Stimulated activated naive CD8-positive, alpha-beta T cell treated with anti-CD3 and anti-CD28 coated beads, Interleukin-15, Interleukin-2, amounts not matched to agents 100 ng/mL and 50 ng/mL, for 24 hours (primary cell): ENCODE results near the gene ZNF771.
"Not testable (repeated sequence)": the region's sequence is repeated elsewhere in the genome, so short reads cannot be mapped to it uniquely, and the experiment has no call there.

ENCODE experiments used
- H3K27ac Mint-ChIP-seq: one replicate; pipeline ENCODE4 v1.8.0; 2021; ENCODE audit warnings: mild to moderate bottlenecking, mixed read lengths
- H3K27me3 Mint-ChIP-seq: one replicate; pipeline ENCODE4 v1.8.0; 2021; ENCODE audit warnings: mixed read lengths
- H3K36me3 Mint-ChIP-seq: one replicate; pipeline ENCODE4 v1.8.0; 2021; ENCODE audit warnings: low read depth, mixed read lengths
- H3K4me1 Mint-ChIP-seq: one replicate; pipeline ENCODE4 v1.8.0; 2021; ENCODE audit warnings: low read depth, mixed read lengths
- H3K4me3 Mint-ChIP-seq: one replicate; pipeline ENCODE4 v1.8.0; 2021; ENCODE audit warnings: mild to moderate bottlenecking, mixed read lengths
- H3K9me3 Mint-ChIP-seq: one replicate; pipeline ENCODE4 v1.8.0; 2021; ENCODE audit warnings: mixed read lengths

ZNF771 gene

GRCh38 chr16:30381291-30382041, 25.9 kb upstream of the ZNF771 start:
- peak overlapping the region; percentile 92 for H3K27ac Mint-ChIP-seq
- H3K4me1 Mint-ChIP-seq, result peaks cover 64% of the 10 kb centered on the region
- no peaks in the 10 kb centered on the region for H3K27me3 Mint-ChIP-seq
- H3K36me3 Mint-ChIP-seq, result peaks cover 21% of the 10 kb centered on the region
- H3K4me3 Mint-ChIP-seq, result peak overlapping the region; percentile 87
- no peaks in the 10 kb centered on the region for H3K9me3 Mint-ChIP-seq

DNA sequence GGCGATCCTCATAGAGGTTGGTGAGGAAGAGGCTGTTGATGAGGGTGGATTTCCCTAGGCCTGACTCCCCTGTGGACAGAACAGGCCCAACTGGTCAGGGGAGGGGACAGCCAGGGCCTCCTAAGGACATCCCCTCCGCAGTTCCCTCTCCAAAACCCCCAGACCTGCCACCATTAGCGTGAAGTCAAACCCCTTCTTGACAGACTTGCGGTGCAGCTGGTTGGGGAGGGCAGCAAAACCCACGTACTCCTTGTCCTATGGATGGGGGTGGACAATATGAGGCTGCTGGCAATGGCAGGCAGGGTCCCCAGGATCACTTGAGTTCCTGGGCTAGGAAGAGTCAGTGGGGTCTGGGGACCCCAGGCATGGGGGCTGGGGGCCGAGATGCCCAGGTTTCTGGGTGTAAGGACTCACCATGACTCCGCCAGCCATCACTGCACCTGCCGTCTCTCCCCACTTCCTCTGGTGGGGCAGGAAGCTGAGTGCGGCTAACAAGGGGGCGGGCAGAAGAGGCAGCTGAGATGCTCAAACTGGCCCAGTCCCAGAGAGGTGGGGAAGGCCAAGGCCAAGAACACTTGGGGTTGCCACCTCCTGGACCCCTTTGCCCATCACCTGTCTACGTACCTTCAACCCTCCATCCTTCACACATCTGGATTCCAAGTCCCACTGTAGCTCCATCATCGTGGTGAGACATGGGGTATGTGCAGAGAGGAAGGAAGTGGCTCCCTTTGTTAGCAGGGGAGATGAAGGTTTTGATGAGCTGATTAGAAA, 25.1 kb upstream of the ZNF771 start, which contains the start of gene SEPTIN1:
TSS of gene SEPTIN1 (minus strand) at position 451 of the 771 bp plus-strand sequence. CDS start at position 432, 19 bp downstream.
- Mint-ChIP-seq H3K27ac (peak within 1 kb of the TSS; percentile 92), H3K4me1 (peaks cover 57% of the 10 kb centered on the region), H3K9me3 (no peaks in the 10 kb centered on the region), H3K27me3 (no peaks in the 10 kb centered on the region), H3K36me3 (peaks cover 19% of the 10 kb centered on the region), H3K4me3 (peak within 1 kb of the TSS; percentile 87)

DNA sequence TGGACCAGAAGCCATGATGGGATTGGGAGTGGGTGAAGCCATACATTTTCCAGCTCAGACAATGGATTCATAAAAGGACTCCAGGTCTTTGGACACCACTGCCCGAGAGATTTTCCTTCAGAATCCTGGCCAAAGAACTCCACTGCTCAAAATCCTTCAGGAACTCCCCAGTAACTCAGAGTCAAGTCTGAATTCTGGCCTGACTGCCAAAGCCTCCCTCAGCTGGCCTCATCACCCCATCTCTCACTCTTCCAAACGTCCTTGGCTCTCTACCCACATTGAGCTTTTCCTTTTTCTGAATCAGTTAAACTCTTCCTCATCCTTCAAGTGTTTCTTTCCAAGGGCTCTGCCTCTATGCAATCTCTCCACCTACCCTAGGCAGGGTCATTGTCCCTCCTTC, 23.9 kb upstream of the ZNF771 start:
- H3K9me3 Mint-ChIP-seq, result no peaks in the 10 kb centered on the region
- peaks cover 46% of the 10 kb centered on the region for H3K4me1 Mint-ChIP-seq
- H3K27ac Mint-ChIP-seq, result peak overlapping the region; percentile 77
- H3K27me3 Mint-ChIP-seq, result no peaks in the 10 kb centered on the region
- peak overlapping the region; percentile 87 for H3K4me3 Mint-ChIP-seq
- H3K36me3 Mint-ChIP-seq, result peaks cover 17% of the 10 kb centered on the region

DNA sequence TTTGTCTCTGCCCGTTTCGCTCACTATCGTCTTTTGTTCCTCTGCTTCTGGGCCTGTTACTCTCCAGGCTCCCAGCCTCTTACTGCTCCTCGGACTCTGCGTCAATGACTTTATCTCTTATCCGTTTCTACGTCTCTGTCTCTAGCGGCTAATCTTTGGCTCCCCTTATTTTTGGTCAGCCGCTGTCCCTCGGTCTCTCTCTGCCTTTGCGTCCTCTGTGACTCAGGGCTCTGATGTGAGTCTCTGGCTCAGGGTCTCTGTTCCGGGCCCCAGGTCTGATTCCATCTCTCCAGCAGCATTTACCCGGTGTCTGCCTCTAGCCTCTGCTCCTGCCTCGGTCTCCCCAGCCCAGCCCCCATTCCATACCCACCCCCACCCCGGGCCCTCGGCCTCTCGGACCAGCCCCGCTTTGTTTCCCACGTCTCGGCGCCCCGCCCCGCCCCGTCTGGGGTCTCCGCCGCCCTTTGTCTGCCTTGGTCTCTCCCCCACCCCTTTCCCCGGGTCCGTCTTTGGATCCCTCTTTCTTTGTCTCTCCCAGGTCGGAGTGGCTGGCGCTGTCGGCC, 12.7 kb upstream of the ZNF771 start:
- no peaks in the 10 kb centered on the region for H3K27me3 Mint-ChIP-seq
- peak overlapping the region; percentile 86 for H3K27ac Mint-ChIP-seq
- H3K4me3 Mint-ChIP-seq, result peak overlapping the region; percentile 98
- H3K4me1 Mint-ChIP-seq, result peaks cover 37% of the 10 kb centered on the region
- peaks cover 18% of the 10 kb centered on the region for H3K36me3 Mint-ChIP-seq
- H3K9me3 Mint-ChIP-seq, result no peaks in the 10 kb centered on the region

DNA sequence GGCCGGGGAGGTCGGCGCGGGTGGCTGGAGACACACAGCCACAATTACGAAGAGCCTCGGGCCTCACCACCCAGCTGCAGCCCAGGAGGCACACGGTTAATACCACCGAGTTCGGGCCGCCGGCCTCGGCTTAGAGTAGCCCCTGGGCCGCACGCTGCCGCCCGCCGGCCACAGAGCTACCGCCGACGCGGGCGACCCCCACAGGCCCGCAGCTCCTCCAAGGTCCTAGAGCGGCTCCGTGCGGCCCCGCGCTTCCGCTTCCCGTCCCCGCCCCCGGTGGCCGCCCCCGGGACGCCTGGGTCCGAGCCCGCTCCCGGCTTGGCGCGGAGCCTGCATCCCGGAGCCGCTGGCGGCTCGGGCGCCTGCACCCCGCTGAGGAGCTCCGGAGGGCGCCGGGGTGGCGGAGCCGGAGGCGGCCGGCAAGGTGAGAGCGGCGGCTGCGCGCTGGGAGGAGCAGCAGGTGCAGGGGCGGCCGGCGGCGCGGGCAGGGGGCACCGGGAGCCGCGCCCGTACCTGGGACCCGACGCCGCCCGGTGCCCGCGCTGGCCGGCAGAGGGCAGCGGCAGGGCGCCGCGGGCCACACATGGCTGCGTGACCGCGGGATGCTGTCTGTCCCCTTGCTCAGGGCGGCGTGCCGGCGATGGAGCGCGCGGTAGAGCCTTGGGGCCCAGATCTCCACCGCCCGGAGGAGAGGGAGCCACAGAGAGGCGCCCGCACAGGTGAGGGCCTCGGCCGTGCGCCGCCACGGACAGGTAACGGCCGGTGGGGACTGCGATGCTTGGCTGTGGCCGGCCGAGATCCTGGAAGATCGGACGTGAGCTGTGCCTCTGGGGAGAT, 12.0 kb upstream of the ZNF771 start, which contains the start of gene ZNF48:
TSS of gene ZNF48 (plus strand) at position 266 of the 837 bp plus-strand sequence. CDS start at position 641, 375 bp downstream.
- Mint-ChIP-seq H3K27me3 (no peaks in the 10 kb centered on the region), H3K4me3 (peak within 1 kb of the TSS; percentile 98), H3K4me1 (peaks cover 44% of the 10 kb centered on the region), H3K36me3 (peaks cover 18% of the 10 kb centered on the region), H3K27ac (peak within 1 kb of the TSS; percentile 86), H3K9me3 (no peaks in the 10 kb centered on the region)

DNA sequence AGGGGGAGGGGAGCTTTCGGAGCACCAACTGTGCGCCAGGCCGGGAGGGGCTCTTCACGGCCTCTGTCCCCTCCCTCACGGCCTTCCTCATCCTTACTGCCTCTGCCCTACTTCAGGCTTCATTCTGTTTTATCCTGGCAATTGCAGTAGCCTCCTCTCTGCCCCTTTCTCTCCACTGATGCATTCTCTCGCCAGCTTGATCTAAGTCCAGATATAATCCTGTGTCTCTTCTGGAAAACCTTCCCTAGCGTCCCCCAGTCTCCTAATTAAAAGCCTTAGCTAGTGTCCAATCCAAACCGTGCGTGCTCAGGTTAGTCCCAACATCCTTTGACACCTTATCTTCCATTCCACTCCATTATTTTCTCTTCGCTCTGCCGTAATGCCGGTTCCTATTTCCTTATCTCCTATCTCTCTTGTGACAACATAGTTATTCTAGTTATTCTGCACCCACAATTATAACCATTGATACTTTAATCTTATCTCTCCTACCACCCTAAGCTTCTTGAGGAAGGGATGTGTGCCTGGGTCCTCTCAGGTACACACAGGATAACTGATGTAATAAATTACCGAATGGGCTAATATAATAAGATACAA, 11.3 kb upstream of the ZNF771 start:
- peaks cover 18% of the 10 kb centered on the region for H3K36me3 Mint-ChIP-seq
- H3K4me1 Mint-ChIP-seq, result peaks cover 50% of the 10 kb centered on the region
- H3K27me3 Mint-ChIP-seq, result no peaks in the 10 kb centered on the region
- H3K4me3 Mint-ChIP-seq, result peak overlapping the region; percentile 98
- no peaks in the 10 kb centered on the region for H3K9me3 Mint-ChIP-seq
- H3K27ac Mint-ChIP-seq, result peak overlapping the region; percentile 67

GRCh38 chr16:30396627-30397026, 10.8 kb upstream of the ZNF771 start:
- peaks cover 18% of the 10 kb centered on the region for H3K36me3 Mint-ChIP-seq
- not testable (repeated sequence) for H3K9me3 Mint-ChIP-seq, H3K27ac Mint-ChIP-seq, H3K27me3 Mint-ChIP-seq
- peak overlapping the region; percentile 98 for H3K4me3 Mint-ChIP-seq
- peaks cover 56% of the 10 kb centered on the region for H3K4me1 Mint-ChIP-seq

DNA sequence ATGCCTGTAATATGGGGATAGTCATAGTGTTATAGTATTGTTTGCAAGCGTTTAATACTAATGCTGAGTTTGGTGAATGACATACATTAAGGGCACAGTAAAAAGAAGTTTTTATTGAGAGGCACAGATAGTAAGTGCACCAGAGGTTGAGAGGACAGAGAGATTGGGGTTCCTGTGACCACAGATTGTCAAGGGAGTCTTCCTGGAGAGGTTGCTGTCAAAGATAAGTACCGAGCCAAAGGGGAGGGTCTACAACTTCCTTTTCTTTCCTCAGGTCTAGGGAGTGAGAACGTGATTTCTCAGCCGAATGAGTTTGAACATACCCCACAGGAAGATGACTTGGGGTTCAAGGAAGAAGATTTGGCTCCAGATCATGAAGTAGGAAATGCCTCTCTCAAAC, 10.3 kb upstream of the ZNF771 start:
- Mint-ChIP-seq H3K9me3 (no peaks in the 10 kb centered on the region), H3K36me3 (peaks cover 18% of the 10 kb centered on the region), H3K27me3 (no peaks in the 10 kb centered on the region), H3K4me1 (peaks cover 57% of the 10 kb centered on the region), H3K4me3 (peak overlapping the region; percentile 98), H3K27ac (no peak overlapping the region)

DNA sequence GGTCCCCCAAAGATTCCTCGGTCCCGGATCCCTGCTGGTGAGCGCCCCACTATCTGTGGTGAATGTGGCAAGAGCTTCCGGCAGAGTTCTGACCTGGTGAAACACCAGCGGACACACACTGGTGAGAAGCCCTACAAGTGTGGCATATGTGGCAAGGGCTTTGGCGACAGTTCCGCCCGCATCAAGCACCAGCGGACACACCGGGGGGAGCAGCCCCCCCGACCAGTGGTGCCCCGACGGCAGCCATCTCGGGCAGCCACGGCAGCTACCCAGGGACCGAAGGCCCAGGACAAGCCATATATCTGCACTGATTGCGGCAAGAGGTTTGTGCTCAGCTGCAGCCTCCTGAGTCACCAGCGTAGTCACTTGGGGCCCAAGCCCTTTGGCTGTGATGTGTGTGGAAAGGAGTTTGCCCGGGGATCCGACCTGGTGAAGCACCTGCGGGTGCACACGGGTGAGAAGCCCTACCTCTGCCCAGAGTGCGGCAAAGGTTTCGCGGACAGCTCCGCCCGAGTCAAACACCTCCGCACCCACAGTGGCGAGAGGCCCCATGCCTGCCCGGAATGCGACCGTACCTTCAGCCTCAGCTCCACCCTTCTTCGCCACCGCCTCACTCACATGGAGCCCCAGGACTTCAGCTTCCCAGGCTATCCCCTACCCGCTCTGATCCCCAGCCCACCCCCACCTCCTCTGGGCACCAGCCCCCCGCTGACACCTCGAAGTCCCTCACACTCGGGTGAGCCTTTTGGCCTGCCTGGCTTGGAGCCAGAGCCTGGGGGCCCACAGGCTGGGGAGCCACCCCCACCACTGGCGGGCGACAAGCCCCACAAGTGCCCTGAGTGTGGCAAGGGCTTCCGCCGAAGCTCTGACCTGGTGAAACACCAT, 9.4 kb upstream of the ZNF771 start:
- Mint-ChIP-seq H3K4me1 (peaks cover 57% of the 10 kb centered on the region), H3K27me3 (no peaks in the 10 kb centered on the region), H3K9me3 (no peaks in the 10 kb centered on the region), H3K36me3 (peaks cover 18% of the 10 kb centered on the region), H3K4me3 (no peak overlapping the region), H3K27ac (no peak overlapping the region)

DNA sequence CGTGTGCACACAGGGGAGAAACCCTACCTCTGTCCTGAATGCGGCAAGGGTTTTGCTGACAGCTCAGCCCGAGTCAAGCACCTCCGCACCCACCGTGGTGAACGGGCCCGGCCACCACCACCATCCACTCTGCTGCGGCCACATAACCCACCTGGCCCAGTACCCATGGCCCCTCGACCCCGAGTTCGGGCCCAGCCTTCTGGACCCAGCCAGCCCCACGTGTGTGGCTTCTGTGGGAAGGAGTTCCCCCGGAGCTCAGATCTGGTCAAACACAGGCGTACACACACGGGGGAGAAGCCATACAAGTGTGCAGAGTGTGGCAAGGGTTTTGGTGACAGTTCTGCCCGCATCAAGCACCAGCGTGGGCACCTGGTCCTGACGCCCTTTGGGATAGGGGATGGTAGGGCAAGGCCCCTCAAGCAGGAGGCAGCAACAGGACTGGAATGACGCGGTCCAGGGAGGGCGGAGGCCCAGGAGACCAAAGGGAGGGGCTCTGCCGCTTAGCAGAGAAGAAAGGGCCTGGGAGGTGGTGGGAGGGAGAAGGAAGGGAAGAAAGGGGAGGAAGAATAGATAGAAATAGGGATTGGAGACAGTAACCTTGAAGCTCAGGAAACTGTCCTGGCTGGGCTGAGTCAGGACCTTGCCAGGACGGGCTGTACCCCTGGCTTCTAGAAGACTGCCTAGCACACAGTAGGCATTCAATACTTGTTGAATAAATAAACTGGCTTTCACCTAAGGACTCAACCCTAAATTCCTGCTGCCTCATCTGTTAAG, 8.6 kb upstream of the ZNF771 start:
- peaks cover 18% of the 10 kb centered on the region for H3K36me3 Mint-ChIP-seq
- no peaks in the 10 kb centered on the region for H3K9me3 Mint-ChIP-seq
- H3K4me1 Mint-ChIP-seq, result peaks cover 57% of the 10 kb centered on the region
- H3K27me3 Mint-ChIP-seq, result no peaks in the 10 kb centered on the region
- peak overlapping the region; percentile 39 for H3K4me3 Mint-ChIP-seq
- no peak overlapping the region for H3K27ac Mint-ChIP-seq

DNA sequence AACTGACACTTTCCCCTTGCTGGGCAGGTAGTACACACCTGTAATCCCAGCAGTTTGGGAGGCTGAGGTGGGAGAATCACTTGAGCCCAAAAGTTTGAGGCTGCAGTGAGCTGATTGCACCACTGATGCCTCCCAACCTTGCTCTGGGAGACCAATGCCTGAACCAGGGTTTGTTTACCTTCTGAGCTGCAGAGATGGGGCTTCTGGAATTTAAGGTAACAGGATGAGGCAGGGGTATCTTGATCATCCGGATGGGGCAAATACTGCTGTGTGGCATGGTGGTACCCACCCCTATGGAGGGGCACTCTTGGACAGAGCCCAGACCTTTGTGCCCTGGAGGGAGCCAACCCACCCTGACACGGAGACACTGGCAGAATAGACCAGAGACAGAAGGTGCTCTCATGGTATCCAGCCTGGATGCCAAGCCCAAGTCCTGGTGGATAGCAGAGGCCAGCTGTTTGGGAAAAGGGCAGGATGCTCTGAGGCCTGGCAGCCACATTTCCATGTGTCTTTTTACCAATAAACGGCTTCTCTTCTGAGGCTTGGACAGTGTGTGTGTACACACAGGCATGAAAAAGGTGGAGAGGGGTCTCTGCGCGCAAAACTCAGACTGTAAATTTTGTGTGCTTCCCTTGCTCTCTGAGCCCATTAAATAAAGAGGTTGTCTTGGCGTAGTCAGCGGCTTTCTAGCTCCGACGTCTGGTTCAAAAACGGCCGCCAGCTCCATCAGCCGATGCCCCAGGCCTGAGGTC, 7.8 kb upstream of the ZNF771 start:
- peak overlapping the region; percentile 93 for H3K27ac Mint-ChIP-seq
- H3K4me1 Mint-ChIP-seq, result peaks cover 53% of the 10 kb centered on the region
- H3K27me3 Mint-ChIP-seq, result no peaks in the 10 kb centered on the region

DNA sequence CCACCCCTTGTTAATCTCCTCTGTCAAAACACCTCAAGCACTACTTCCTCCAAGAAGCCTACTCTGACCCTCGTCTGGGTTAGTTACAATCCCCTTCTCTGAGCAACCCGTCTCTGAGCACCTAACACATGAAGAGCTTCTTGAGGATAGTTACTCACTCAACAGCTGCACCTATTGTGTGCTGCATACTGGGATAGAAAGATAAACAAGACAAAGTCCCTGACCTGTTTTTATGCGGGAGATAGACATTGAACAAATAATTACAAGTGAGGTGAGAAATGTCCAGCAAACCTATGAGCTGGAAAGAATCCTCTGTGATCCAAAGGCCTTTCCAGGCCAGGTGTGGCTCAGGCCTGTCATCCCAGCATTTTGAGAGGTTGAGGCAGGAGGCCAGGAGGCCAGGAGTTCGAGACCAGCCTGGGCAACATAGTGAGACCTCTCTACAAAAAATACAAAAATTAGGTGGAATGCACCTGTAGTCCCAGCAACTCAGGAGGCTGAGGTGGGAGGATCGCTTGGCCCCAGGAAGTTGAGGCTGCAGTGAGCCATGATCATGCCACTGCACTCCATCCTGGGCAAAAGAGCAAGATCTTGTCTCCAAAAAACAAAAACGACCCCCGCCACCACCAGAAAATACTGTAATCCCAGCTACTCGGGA, 5.5 kb upstream of the ZNF771 start:
- peak overlapping the region; percentile 31 for H3K4me3 Mint-ChIP-seq
- peak overlapping the region; percentile 39 for H3K27ac Mint-ChIP-seq
- no peaks in the 10 kb centered on the region for H3K27me3 Mint-ChIP-seq
- peaks cover 46% of the 10 kb centered on the region for H3K4me1 Mint-ChIP-seq
- H3K9me3 Mint-ChIP-seq, result no peaks in the 10 kb centered on the region
- H3K36me3 Mint-ChIP-seq, result peaks cover 16% of the 10 kb centered on the region

More for the DNA sequence above, 7.8 kb upstream of the ZNF771 start:
- Mint-ChIP-seq H3K4me3 (peak overlapping the region; percentile 86), H3K9me3 (no peaks in the 10 kb centered on the region), H3K36me3 (peaks cover 18% of the 10 kb centered on the region)
